Stimulated activated CD4-positive, alpha-beta T cell treated with anti-CD3 and anti-CD28 coated beads, Interleukin-4, amount 100 ng/mL, for 48 hours (primary cell): Measurements from ENCODE around the gene AMFR.
"Not testable (repeated sequence)": the region's sequence is repeated elsewhere in the genome, so short reads cannot be mapped to it uniquely, and the experiment has no call there.

Experiments
- DNase-seq, 2 donors: peaks; one replicate each; pipeline ENCODE4 v3.0.0-alpha.2; 2020; ENCODE audit warnings: low read depth in 2 of 2

The AMFR gene

DNA sequence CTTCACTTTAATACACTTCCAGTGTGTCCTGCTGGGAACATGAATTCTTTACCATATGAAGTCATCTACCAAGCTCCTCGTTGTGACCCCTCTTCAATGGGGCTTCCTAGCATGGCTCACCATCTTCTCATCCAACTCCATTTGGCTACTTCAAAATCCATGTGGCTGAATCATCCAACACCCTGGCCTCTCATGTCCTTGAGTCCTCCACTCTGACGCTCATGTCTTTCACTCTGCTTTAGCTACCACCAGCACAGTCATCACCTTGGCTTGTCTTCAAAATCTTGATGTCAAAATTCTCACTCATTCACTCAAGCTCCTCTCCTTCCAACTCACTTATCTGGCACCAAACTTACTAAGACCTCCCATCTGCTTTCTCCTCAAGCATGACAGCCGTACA lies 35.8 kb downstream of the AMFR start:
- DNase-seq, result no peak

DNA sequence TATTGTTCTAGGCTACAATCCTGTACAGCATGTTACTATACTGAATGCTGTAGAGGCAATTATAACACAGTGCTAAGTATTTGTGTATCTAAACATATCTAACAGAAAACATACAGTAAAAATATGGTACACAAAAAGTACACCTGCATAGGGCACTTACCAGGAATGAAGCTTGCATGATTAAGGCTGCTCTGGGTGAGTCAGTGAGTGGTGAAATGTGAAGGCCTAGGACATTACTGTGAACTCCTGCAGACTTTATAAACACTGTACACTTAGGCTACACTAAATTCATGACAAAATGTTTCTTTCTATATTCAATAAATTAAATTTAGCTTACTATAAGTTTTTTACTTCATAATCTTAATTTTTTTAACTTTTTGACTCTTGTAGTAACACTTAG lies 37.1 kb downstream of the AMFR start:
- DNase-seq, result no peak

- DNase-seq, result no peak
These were observed 37.9 kb downstream of the AMFR start for GRCh38 chr16:56387396-56387795.

- DNase-seq, result no peak
These were observed 41.1 kb downstream of the AMFR start for GRCh38 chr16:56384074-56384721.

GRCh38 chr16:56382901-56383355 lies 42.4 kb downstream of the AMFR start:
- DNase-seq, result no peak

- no peak for DNase-seq
These were observed 42.9 kb downstream of the AMFR start for GRCh38 chr16:56382459-56382858.

- DNase-seq, result not testable (repeated sequence)
These were observed 44.4 kb downstream of the AMFR start for GRCh38 chr16:56380778-56381485.

GRCh38 chr16:56379044-56379443 lies 46.3 kb downstream of the AMFR start:
- not testable (repeated sequence) for DNase-seq

DNA sequence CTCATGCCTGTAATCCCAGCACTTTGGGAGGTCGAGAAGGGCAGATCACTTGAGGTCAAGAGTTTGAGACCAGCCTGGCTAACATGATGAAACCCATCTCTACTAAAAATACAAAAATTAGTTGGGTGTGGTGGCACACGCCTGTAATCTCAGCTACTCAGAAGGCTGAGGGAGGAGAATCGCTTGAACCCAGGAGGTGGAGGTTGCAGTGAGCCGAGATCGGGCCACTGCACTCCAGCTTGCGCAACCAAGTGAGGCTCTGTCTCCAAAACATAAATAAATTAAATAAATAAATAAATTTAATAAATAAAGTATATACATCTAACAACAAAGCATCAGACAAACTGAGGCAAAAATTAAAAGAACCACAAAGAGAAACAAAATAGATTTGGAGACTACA lies 49.6 kb downstream of the AMFR start:
- not testable (repeated sequence) for DNase-seq

- DNase-seq, result no peak
These were observed 52.3 kb downstream of the AMFR start for GRCh38 chr16:56373003-56373402.

DNA sequence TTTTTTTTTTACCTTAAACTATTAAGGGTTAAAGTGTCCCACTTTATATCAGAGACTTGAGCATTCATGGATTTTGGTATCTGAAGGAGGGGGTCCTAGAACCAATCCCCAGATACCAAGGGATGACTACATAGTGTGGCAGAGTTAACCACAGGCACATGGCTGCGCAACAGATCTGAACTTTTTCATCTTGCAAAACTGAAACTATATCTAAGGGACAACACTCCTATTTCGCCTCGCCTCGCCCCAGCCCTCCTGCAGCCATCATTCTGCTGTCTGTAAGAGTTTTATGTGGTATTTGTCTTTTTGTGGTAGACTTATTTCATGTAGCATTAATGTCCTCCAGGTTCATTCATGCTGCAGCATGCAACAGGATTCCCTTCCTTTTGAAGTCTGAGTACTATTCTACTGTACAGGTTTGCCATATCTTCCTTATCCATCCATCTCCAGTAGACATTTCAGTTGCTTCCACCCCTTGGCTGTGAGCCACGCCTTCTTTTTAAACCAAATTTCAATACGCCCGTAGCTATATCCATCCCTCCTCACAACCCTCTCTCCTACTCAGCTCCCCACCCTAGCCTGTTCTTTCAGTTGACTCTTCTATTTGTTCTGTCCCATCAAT lies 53.2 kb downstream of the AMFR start:
- DNase-seq, result no peak

GRCh38 chr16:56371660-56371937 lies 53.7 kb downstream of the AMFR start:
- DNase-seq, result no peak

GRCh38 chr16:56370875-56371659 lies 54.3 kb downstream of the AMFR start:
- DNase-seq, result no peak

DNA sequence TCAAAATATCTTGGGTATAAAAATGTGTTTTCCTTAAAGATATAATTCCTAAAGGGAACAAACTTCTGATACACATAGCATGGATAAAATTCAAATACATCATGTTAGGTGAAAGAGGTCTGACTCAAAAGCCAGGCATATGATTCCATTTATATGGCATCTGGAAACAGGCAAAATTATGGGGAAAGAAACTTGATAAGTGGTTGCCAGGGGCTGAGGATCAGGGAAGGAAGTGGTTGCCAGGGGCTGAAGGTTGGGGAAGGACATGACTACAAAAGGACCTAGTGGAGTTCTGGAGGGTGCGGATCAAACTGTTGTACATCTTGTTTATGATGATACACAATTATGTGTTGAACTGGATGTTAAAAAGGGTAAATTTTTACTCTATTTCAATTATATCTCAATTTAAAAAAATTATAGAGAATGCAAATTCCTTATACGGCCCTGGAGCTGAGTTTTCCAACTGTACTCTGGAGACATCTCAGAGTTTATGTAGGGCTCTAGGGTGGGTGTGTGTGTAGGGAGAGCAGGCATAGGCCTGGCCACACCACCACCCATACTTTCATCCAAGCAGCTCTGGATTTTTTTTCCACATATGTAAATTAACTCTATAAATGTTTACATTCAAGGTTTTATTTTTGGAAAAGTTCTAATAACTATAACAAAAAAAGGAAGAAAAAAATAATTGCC lies 55.0 kb downstream of the AMFR start:
- DNase-seq, result no peak

DNA sequence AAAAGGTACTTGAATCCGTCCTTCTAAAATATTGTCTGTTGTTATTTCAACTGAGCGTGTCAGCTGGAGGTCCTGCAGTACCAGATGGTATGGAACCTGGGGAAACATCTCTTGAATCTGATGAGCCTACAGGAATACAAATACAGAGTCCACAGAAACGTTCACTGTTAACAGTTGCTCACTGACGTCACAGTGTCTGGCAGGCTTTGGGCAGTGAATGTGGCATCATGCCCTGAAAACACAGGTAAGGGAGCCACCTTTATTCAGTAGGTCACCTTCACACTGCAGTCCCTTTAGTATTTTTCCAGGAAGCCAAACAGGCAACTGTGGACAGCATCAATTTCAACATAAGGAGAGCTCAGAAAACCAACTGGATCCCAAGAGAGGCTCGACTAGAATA lies 56.1 kb downstream of the AMFR start:
- DNase-seq, result no peak

GRCh38 chr16:56368545-56368944 lies 56.8 kb downstream of the AMFR start:
- no peak for DNase-seq

- no peak for DNase-seq
These were observed 57.6 kb downstream of the AMFR start for GRCh38 chr16:56367764-56368163.

GRCh38 chr16:56366945-56367344 lies 58.4 kb downstream of the AMFR start:
- no peak for DNase-seq

- no peak for DNase-seq
These were observed 59.8 kb downstream of the AMFR start for GRCh38 chr16:56365552-56365951.

GRCh38 chr16:56364865-56365264 lies 60.5 kb downstream of the AMFR start:
- DNase-seq, result no peak

GRCh38 chr16:56363781-56364565 lies 61.4 kb downstream of the AMFR start:
- no peak for DNase-seq
